HG02970 (cell line): ENCODE measurements around the gene ME1.
"Not testable (repeated sequence)": the region's sequence is repeated elsewhere in the genome, so short reads cannot be mapped to it uniquely, and the experiment has no call there.

Source experiments
- ATAC-seq: cut with Tn5 transposase; IDR thresholded peaks from one replicate; pipeline ENCODE4 v1.9.1; 2021; ENCODE audit warnings: mild to moderate bottlenecking, moderate library complexity, moderate number of reproducible peaks; ENCODE audit not compliant: unreplicated experiment, low FRiP score

The ME1 gene

DNA sequence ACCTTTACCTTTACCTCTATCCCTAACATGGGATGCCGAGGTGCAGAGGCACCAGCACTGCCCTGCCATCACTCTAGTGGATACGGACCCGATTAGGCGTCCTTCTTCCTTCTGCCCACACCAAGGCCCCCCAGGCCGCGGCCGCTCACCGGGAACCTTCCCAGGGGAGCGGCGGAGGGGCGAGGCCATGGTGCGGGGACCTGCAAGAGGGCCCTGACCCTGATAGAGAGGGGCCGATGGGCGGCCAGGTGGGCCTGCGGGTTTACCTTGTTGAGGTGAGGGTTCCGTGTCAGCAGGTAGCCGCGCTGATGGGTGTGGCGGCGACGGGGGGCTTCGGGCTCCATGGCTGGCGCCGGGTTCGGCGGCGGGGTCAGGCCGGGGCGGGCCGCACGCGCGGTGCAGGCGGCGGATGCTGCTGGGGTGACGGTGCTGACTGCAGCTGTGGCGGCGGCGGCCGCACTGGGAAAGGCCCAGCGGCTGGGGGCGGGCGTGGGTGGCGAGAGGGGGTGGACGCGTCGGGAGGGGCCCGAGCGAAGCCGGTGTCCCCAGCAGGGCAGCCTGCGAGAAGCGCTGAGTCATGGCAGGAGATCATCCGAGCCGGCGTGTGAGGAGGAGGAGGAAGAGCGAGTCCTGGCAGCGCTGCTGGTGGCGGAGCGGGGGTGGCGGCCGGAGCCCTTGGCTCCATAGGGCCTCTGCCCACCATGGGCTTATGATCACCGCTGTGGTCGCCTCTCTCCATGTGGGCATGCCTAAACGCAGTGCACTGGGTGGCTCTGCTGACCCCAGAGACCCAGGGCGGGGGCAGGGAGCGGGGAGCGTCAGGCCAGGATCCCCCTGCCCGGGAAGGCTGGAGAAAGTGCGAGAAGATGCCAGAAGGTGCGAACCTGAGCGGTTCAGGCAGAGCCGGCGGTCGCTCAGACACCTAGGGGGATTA, at the start of gene ME1:
Gene ME1, minus strand, starts transcription at position 441 of the 934 bp plus-strand sequence. Its CDS starts 97 bp downstream, at position 344.
- ATAC-seq: peak; percentile 90

DNA sequence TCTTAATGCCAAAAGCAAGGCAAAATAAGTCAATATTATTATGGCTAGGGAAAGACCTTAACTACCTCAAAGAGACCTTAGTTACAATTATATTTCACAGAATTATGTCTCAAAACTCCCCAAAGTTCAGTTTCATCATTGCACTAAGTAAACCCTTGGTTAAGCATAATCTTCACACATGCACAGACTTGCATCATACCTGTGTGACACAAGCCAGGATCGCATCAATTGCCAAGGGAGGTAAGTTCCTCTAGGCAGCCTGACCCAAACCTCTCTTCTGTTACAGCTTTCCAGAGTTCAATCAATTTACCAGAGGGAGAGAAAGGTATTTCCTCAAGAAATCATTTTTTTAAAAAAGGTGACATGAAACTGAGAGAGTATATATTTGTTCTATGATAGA, 49.6 kb upstream of the ME1 start:
- no peak for ATAC-seq

DNA sequence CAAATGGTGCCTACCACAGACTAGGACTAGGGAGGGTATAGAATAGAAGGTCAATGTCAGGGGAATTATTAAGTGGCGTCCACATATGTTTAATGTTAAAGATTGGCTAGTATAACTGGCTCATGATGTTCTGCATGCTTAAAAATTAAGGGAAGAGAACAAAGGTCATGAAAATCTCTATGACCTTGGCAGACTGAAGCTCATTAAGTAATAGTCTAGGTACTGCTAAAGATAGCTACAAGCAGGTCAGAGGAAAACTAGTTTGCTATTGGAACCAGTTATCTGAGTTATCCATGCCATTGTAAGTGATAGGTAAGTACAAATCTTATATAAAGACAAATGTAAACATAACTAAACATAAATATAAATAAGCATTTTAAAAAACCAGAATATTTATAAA, 48.5 kb upstream of the ME1 start:
- ATAC-seq: no peak

DNA sequence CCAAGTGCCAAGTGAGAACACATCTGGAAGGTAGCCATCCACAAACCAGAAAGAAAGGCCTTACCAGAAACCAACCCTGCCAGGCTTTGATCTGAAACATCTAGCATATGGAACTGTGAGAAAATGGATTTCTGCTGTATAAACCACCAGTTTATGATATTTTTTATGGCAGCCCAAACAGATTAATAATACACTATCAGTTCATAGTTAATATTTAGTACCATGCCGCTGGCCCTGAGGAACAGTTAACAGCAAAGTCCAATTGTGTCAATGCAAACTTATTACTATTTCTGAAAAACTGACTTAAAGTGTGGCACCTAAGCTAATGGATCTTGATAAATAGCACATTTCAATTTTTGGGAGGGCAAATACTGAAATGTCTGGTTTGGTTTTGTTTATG, 46.1 kb upstream of the ME1 start:
- ATAC-seq: no peak

DNA sequence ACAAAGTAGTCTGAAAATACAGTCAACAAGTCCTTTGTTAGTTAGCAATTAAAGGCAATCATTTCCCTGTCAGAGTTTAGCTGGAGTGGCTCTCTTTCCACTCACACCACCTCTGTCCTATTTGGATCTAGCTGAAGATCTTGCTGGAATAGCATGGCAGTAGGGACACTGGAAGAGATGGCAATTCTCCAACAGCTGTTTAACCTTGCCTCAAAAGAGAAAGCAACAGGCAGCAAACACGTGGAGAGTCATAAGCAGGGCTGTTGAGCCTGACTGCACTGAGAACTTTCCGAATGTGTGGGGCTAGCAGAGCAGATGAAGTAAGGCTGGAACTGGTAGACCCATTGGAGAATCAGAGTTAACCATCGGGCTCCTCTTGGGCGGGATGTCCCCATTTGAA, 43.5 kb upstream of the ME1 start:
- ATAC-seq: no peak

DNA sequence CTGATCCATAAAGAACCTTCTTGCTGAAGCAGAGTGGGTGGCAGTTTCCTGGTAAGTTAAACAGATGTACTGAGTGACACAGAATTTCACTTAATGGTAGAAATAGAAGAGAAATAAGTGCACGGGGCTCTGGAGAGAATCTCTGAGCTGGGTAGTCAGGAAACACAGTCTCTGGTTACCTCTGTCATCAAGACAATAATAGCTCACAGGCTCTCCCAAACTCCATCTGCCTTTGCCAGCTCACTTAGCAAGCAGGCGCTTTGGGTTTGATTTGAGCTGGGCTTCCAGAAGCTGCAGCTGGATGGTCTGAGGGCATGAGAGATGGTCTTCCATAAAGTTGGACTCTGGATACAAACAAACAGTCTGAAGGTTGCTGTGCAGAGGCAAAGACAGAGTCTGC, 41.9 kb upstream of the ME1 start:
- no peak for ATAC-seq

DNA sequence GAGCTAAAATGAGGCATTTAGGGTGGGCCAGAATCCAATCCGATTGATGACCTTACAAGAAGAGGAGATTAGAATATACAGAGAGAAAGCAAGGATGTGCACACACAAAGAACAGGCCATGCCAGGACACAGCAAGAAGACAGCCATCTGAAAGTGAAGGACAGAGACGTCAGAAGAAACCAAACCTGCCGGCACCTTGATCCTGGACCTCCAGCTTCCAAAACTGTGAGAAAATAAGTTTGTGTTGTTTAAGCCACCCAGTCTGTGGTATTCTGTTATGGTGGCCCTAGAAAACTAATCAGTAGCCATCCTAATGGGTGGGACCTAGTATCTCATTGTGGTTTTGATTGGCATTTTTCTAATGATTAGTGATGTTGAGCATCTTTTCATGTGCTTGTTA, 39.7 kb upstream of the ME1 start:
- no peak for ATAC-seq

DNA sequence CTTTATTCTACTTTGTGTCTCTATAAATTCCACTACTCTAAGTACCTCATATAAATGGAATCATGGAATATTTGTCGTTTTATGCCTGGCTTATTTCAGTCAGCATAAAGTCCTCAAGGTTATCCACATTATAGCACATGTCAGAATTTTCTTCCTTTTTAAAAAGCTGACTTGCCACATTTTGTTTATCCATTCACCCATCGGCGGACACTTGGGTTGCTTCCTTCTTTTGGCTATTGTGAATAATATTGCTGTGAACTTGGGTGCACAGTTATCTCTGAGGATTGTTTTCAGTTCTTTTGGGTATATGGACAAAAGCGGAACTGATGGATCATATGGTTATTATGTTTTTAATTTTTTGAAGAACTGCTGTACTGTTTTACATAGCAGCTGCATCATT, 39.1 kb upstream of the ME1 start:
- ATAC-seq: no peak

DNA sequence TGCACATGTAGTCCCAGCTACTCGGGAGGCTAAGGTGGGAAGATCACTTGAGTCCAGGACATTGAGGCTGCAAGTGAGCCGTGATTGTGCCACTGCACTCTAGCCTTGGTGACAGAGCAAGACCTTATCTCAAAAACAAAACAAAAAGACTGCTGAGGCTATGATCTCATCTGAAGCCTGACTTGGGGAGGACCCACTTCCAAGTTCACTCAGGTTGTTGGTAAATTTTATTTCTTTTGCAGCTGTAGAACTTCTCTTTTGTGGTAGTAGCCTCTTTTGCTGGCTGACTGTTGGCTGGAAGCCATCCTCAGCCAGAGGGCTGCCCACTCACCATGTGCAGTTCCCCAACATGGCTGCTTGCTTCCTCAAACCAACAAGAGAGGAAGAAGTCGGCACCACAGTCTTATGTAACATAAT, 36.8 kb upstream of the ME1 start:
- no peak for ATAC-seq

DNA sequence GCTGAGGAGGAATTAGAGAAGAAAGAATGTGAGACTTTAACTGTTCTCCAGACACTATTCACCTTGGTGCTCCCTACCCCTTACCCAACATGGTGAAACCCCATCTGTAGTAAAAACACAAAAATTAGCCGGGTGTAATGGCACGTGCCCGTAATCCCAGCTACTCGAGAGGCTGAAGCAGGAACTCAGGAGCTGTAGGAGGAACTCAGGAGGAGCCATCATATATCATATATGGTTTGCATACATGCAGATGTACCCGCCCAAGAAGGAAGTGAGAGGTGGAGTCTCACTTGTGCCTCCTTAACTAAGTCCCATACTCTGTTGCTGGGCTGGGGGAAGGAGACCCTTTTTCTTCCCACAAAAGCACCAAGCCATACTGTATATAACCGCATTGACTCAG, 35.5 kb upstream of the ME1 start:
- ATAC-seq: no peak

DNA sequence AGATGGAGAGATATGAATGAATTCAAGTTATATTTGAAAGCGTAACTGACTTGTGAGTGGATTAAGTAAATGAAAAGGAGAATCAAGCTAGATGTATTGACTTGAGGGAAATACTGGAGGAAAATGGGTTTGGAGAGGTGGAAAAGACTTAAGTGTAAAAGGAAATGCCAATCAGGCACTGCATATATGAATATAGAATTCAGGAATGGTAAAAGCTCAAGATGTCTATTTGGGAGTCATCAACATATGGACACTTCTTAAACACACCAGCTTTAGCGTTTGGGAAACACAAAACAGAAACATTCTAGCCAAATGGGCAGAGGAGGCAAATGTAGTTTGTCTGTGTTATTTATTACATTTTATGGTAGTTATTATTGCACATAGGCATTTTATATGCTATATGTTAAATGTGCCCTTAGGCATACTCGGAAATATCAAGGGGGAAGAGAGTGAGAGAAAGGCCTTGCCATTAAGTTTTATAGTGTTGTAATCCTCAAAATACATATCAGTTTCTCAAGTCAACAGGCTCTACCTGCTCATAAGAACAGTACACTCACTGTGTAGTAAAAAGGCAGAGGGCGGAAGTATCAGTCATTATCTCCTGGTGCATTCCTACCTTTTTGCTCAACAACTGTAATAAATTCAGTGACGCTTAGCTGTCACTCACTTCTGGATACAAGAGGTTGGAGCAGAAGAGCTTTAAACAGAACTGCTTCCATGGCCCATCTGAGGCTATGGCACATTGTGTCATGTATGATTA, 33.7 kb upstream of the ME1 start:
- ATAC-seq: no peak

DNA sequence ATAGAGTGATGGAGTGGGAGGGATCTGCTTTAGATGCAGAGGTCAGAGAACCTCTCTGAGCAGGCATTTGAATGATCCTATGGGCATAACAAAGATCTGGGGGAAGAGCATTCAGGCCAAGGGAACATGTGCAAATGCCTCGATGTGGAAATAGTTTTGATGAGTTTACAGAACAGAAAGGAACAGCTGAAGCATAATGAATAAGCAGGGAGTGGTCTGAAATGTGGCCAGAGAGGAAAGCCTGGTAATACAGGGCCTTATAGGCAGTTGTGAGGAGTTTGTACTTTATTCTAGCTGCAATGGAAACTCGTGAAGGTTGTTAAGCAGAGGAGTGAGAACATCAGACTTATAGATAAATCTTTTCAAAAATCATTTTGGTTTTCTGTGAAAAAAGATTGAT, 33.0 kb upstream of the ME1 start:
- ATAC-seq: no peak

DNA sequence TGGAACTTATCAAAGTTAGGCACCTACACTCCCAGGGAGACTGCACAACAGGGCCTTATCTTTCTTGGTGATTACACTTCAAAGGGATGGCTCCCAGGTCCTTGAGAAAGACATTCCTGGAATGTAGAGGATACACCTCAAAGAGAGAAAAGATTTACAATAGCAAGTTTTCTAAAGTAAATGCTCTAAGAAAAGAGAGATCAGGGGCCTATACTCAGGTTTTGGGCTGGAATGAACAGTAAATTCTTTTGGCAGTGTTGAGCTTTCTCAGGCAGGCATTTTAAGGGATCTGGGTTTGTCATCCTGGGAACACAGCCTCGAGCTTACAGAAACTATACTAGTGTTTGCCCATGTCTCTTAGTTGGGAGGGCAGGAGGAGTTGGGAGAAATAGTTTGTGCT, 31.7 kb upstream of the ME1 start:
- ATAC-seq: no peak

DNA sequence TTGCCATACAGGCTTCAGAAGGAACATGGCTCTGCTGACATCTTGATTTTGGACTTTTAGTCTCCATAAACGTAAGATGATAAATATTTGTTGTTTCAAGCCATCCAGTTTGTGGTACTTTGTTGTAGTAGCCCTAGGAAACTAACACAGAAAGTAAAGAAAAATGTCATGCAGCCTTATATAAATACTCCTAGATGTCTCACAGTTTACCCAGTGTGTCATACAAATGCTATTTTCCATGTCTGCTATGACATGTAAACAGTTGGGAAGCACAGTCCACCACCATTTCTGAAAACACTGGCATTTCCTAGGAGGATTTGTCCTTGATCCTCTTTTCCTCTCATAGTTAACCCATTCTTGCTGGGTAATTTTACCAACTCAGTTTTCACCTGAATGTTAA, 30.6 kb upstream of the ME1 start:
- no peak for ATAC-seq

DNA sequence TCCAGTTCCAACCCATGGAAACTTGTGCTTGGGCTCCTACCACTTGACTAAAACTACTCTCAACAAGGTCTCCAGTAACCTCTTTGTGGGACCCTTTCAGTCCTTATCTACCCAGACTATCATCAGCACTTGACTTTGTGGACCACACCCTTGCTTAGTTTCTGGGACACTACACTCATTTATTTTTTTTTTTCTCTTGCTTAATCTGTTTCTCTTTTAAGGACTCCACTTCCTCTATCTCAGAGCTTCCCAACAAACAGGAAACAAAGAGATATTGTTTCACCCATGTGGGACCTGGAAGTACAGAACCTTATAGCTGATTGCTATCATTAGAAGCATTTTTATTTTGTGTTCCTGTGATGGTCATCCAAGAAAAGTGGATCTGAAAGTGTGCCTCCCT, 28.8 kb upstream of the ME1 start:
- ATAC-seq: no peak

DNA sequence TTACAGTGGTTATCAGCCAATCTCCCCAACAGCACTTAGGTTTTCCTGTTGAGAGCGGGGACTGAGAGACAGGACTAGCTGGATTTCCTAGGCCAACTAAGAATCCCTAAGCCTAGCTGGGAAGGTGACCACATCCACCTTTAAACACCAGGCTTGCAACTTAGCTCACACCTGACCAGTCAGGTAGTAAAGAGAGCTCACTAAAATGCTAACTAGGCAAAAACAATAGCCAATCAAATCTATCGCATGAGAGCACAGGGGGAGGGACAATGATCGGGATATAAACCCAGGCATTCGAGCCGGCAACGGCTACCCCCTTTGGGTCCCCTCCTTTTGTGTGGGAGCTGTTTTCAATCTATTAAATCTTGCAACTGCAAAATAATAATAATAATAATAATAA, 19.2 kb upstream of the ME1 start:
- ATAC-seq: not testable (repeated sequence)

DNA sequence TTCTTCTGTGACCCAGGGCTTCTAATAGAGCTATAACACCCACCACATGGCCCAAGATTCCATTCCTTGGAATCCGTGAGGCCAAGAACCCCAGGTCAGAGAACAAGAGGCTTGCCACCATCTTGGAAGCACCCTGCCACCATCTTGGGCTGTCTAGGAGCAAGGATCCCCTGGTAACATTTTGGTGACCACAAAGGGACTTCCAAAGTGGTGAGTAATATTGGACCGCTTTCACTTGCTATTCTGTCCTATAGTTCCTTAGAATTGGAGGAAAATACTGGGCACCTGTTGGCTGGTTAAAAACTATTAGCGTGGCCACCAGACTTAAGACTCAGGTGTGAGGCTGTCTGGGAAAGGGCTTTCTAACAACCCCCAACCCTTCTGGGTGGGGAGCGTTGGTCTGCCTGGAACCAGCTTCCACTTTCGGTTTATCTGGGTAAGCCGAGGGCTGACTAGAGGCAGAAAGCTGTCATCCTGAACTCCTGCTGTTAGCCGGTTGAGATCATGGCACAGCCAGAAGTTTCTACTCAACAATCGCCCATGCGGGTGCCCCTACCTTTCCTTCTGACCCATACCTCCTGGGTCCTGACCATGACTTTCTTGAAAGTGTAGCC, 13.3 kb upstream of the ME1 start:
- not testable (repeated sequence) for ATAC-seq

DNA sequence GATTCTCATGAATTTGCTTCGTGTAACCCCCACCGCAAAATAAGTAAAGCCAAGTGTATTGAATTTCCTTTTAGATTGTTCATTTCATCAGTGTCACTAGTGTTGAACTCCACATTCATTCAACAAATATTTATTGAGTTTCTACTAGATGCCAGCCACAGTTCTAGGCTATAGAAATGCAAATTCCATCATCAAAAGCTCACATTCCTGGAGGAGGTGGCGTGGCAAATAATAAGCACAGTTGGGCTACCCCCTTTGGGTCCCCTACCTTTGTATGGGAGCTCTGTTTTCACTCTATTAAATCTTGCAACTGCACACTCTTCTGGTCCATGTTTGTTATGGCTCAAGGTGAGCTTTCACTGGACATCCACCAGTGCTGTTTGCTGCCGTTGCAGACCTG, 12.7 kb upstream of the ME1 start:
- ATAC-seq: no peak

DNA sequence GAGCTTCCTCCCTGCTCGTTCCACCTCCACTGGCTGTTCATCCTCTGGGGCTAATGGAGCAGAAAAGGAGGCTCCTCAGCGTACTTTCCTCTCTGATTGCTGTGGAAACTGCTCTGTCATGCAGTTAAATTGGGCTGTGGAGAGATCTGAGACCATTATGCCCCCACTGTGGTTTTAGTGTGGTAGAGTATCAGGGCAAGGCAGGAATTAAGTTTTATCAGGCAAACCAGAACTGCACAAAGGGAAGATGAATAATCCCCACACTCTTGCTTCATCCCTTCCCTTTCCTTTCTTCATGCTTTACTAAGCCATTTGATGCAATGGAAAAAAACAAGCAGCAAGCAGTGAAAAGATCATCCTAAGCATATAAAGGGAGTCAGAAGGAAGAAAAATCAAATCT, 11.9 kb upstream of the ME1 start:
- ATAC-seq: no peak

DNA sequence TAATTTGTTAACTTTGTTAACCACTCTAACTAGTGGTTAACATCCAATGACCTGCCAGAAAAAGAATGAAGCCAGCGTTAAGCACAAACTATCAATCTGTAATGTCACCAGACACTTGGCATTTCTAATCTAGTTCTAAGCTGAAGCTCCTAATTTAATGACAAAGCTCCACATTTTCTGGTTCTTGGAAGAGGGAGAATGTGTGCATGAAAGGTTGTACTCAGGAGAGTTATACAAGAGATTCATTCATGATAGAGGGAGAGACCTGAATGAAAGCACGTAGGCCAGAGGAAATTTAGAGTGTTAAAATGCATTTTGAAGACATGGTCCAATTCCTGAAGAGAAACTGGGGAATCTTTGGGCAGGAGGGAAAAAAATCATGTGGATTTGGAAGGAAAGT, 8.3 kb upstream of the ME1 start:
- no peak for ATAC-seq

DNA sequence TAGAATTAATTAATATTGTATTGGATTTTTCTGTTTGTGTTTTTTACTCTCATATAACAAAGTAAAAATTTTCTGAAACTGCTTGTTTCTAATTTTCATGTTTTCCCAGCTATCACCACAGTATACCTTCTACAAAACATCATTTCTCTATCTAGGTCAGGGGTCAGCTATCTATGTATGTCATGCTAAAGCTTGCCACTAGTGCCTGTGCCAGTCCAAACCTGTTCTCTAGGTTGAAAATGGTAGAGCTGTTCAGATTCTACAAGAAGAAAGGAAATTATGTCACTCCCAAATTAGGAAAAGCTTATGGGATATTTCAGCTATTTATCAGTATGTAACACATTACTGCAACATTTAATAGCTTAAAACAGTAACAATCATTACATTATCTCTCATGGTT, 5.8 kb upstream of the ME1 start:
- ATAC-seq: no peak
